Middle frontal gyrus (tissue), 1 donor: ENCODE measurements around the gene TENT4A.
A peak's percentile ranks its signal among the peaks of the same experiment; 100 is the strongest.

ENCODE experiments used
- DNase-seq: peaks from one replicate; pipeline ENCODE4 v3.0.0-alpha.2; 2015; ENCODE audit warnings: low spot score; ENCODE audit errors: extremely low spot score

The TENT4A gene

GRCh38 chr5:6731465-6732237, 18.4 kb downstream of the TENT4A start:
- no peak for DNase-seq

GRCh38 chr5:6732634-6733410, 19.6 kb downstream of the TENT4A start:
- no peak for DNase-seq

DNA sequence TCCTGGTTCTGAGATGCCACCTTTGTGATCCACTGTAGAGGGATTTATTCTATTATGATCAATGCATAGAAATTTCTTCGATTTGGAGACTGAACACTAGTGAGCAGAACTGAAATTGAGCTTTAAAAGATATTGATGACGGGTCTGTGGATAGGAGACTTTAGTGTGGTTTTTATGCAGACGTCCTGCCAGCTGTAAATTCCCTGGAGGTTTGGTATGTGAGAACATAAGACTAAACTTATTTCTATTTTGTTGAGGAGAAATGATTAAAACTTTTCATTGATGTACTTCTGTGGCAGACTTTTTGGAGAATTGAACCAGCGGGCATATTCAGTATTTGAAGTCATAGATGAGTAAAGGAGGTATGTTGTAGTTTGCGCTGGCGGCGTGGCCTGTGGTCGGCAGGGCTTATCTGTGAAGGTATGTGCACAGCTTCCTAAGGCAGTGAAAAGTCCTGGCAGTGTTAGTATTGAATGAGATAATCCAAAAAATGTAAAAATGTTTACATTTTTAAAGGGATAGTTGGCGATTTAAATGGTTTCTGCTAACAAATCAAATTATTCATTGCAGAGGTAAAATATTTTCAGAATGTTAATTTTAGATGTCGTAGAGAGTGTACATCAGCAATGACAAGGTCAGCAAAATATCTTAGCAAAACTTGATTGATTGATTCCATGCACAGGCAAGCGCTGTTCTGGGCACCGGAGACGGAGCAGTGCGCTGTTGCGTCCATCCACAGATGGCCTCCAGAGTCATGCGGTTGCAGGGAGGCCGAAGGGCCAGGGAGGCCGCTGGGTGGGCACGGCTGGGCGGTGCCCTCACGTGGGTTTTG, 20.4 kb downstream of the TENT4A start:
- no peak for DNase-seq

DNA sequence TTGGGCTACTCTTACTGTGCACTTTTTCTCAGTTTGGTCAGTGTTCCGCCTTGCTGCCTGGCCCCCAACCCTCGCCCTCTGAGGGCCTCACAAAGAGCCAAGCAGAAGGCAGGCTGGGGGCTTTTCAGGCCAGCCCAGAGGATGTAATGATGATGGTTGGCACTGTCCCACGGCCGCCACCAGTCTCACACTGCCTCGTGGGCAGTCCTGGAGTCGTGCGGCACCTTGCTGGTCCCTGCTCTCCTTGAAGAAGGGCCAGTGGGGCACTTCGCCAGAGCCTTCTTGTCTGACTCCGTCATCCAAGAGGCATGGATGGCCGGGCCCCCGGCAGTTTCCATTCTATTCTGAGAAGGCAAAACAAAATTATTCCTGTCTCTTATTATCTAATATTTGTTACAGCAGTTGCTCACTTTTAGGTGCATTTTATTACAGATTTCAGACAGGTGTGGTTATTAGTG, 21.0 kb downstream of the TENT4A start:
- DNase-seq = no peak

- DNase-seq = no peak
These were observed 21.5 kb downstream of the TENT4A start for GRCh38 chr5:6734781-6735180.

DNA sequence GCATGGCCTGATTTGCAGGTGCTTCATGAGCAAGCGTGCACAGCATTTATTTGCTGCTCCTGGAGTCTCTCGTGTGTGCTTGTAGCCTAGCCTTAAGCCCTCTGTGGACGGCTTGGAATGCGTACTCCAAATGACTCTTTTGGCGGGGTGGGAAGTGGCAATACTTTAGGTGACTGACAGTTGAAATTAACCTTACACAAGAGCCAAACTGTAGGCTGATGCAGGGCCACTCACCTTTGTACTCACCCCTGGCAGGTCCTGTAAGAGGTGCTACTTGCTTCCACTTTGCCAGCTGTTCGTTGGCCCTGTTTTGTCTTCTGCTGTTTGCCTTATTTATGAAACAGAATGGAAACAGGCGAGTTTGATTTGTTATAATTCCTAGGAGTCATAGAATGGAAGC, 22.9 kb downstream of the TENT4A start:
- no peak for DNase-seq

- no peak for DNase-seq
These were observed 23.4 kb downstream of the TENT4A start for GRCh38 chr5:6736524-6737042.

DNA sequence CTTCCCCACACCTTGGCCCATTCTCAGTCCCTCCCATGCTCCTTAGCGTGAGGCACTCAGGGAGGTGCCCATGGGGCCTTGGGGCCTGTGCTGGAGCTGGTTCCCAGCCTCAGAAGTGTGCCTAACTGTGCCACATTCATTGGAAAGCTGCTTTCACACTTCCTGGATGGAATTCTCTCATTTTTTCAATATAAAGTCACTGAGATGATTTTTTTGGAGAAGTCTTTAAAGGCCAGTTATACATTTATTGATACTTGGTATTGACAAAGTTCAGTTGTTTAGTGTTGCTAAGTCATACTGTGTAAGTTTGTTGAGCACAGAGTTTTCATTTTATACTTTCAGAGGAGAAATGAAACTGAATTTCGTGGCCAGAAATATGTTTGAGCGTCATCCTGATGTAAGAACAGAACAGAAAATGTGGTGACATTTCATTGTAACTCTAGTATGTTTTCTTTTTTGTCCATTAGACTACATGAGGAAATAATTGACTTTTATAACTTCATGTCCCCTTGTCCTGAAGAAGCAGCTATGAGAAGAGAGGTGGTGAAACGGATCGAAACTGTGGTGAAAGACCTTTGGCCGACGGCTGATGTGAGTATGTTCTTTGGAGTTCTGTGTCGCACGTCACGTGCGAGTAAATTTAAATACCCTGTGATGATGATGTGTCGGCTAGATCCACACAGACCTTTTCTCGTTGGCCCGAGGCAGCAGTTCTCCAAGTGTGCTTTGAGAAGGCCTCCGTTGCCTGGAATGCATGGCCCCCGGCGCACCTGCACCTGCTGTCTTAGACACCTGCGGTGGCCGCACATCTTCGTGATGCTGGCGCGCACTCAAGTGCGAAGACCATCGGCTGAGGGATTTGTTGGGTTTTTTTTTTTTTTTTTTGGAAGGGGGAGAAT, 24.1 kb downstream of the TENT4A start:
- DNase-seq = no peak

DNA sequence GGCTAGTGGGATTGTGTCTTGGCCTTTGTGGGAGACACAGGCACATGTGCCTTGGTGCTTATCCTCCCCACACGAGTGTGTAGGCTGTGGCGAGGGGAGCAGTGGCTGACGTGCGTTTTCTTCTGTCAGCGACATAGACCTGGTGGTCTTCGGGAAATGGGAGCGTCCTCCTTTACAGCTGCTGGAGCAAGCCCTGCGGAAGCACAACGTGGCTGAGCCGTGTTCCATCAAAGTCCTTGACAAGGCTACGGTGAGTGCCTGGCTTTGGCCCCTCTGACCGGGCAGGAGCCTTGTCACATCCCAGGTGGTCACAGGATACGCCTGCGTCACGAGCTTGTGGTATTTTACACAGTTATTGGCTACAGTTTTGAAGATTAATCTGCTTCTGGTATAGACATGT, 26.4 kb downstream of the TENT4A start:
- no peak for DNase-seq

DNA sequence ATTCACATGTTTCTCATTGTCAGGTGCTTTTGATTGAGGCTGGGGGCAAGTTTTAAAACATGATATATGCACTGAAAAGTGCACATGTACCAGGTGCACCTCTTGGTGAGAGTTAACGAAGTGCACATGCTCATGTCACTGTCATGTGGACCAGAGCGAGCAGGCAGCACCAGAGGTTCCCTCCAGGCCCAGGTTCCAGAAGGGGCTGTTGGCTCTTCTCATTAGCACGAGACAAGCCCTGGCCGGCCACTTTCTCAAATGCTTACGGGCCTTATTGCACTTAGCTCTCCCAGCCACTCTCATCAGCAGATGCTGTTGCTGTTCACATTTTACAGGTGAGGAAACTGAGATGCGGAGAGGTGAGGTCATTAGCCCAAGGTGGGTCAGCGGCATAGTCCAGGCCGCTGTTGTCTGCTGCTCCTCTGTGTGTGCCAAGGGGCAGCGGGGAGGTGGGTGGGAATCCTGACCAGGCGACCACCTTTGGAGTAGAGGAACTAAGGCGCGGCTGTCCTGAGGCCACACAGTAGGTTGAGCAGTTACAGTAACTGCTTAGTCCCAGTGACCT, 27.4 kb downstream of the TENT4A start:
- no peak for DNase-seq

GRCh38 chr5:6742081-6742758, 29.0 kb downstream of the TENT4A start:
- no peak for DNase-seq

DNA sequence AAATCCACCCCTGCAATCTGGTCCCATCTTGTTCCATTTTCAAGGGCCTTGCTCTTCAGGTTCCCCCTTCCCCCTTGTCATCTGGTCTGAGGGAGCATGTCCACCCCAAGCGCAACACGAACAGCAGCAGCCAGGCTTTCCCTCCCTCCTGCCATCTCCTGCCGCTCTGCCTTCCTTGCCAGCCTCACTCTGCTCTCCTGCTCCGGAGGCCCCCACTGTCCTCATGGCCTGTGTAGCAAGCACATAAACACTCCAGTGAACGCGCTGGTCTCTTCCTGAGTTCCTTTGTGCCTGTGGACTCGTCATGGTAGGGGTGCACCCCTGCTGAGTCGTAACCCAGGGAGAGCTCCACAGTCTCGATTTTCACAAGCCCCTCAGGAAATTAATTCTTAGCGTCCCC, 29.9 kb downstream of the TENT4A start:
- DNase-seq = no peak

GRCh38 chr5:6744841-6745705, 31.8 kb downstream of the TENT4A start:
- DNase-seq = no peak

DNA sequence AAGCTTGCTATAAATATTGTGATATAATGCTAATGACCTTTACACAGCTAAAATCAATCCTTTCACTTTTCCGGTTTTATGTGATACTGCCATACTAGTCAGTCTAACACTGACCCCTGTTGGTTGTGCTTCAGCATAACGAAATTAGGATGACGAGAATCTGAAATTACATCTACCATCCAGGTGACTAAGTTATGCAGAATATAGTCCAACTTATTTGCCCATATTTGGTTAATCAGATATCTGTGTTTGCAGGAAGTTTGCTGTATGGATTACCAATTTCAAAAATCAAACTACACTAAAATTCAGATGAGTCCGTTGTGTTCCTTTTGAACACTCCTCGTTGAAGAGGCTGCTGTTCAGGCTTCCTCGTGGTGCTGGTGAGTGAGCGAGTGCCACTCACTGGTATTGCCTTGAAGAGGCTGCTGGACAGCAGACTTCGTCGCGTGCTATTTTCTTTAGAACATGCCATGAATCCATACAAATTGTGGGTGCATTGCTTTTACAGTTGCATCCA, 32.5 kb downstream of the TENT4A start:
- peak; percentile 51 for DNase-seq

- DNase-seq = no peak
These were observed 33.0 kb downstream of the TENT4A start for GRCh38 chr5:6746244-6746643.

DNA sequence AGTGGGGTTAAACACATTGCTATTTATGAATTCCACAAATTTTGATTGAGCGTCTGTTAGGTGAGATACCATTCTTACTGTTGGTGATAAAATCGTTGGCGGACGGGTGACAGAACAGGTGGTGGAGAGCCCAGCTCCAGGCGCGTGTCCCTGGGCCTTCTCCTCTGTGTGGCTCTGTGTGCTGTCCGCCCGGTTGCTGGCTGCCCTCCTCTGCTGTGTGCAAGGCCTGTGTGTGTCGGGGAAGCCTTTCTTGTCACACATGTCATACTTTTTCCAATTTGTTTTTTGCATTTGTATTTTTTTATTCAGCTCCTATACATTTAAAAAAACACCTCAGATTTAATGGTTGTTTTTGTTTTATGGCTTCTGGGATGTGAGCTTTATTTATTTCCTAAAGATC, 33.9 kb downstream of the TENT4A start:
- DNase-seq = no peak

GRCh38 chr5:6748142-6748541, 34.9 kb downstream of the TENT4A start:
- no peak for DNase-seq

GRCh38 chr5:6749026-6749716, 35.9 kb downstream of the TENT4A start:
- no peak for DNase-seq
